H9 (cell line): ENCODE measurements around the gene CSTPP1. TPM values are rescaled to one million over a fixed set of nuclear protein-coding genes. Genes with fewer than 3 reads are reported as not detected.

Experiments
- DNase-seq: peaks from one replicate; pipeline ENCODE4 v3.0.0-alpha.2; 2017
- H2AFZ ChIP-seq: one replicate; pipeline ENCODE4 v1.6.1; 2013; ENCODE audit warnings: mild to moderate bottlenecking, low read length, control low read depth, moderate library complexity
- H2AK5ac ChIP-seq: 2 replicates; pipeline ENCODE4 v1.6.1; 2013; ENCODE audit warnings: low read length, control low read depth, mixed read lengths; ENCODE audit not compliant: insufficient read length
- H2BK120ac ChIP-seq: one replicate; pipeline ENCODE4 v1.6.1; 2013; ENCODE audit warnings: low read depth, mild to moderate bottlenecking, low read length, control low read depth, inconsistent platforms; ENCODE audit not compliant: poor library complexity, severe bottlenecking
- H2BK12ac ChIP-seq: 2 replicates; pipeline ENCODE4 v1.6.1; 2013; ENCODE audit warnings: low read length, control low read depth, mixed read lengths, low read depth; ENCODE audit not compliant: insufficient read length
- H2BK15ac ChIP-seq: 2 replicates; pipeline ENCODE4 v1.6.1; 2013; ENCODE audit warnings: low read depth, low read length, control low read depth
- H2BK20ac ChIP-seq: one replicate; pipeline ENCODE4 v1.6.1; 2013; ENCODE audit warnings: low read depth, mild to moderate bottlenecking, low read length, control low read depth, inconsistent platforms; ENCODE audit not compliant: poor library complexity, severe bottlenecking
- H2BK5ac ChIP-seq: 2 replicates; pipeline ENCODE4 v1.6.1; 2013; ENCODE audit warnings: low read length, control low read depth, mixed read lengths; ENCODE audit not compliant: insufficient read length
- H3K14ac ChIP-seq: 2 replicates; pipeline ENCODE4 v1.6.1; 2013; ENCODE audit warnings: low read length, control low read depth; ENCODE audit not compliant: insufficient read depth
- H3K18ac ChIP-seq: 2 replicates; pipeline ENCODE4 v1.6.1; 2013; ENCODE audit warnings: low read depth, mild to moderate bottlenecking, mixed read lengths, low read length, control low read depth; ENCODE audit not compliant: insufficient read length
- H3K23ac ChIP-seq: 2 replicates; pipeline ENCODE4 v1.6.1; 2013; ENCODE audit warnings: low read length, control low read depth, mixed read lengths, low read depth; ENCODE audit not compliant: insufficient read length
- H3K23me2 ChIP-seq: 2 replicates; pipeline ENCODE4 v1.6.1; 2013; ENCODE audit warnings: low read depth, mild to moderate bottlenecking, mixed read lengths, low read length, control low read depth; ENCODE audit not compliant: insufficient read length, poor library complexity, severe bottlenecking
- H3K27ac ChIP-seq: 2 replicates; pipeline ENCODE4 v1.5.1; 2013; ENCODE audit warnings: low read length, control low read depth, mixed read lengths, low read depth; ENCODE audit not compliant: insufficient read length
- H3K27me3 ChIP-seq: 2 replicates; pipeline ENCODE4 v1.6.1; 2013; ENCODE audit warnings: low read length, control low read depth, inconsistent platforms; ENCODE audit not compliant: insufficient read depth
- H3K4ac ChIP-seq: 2 replicates; pipeline ENCODE4 v1.6.1; 2013; ENCODE audit warnings: low read depth, mild to moderate bottlenecking, control low read depth, inconsistent platforms, low read length, moderate library complexity
- H3K4me1 ChIP-seq: 2 replicates; pipeline ENCODE4 v1.6.1; 2013; ENCODE audit warnings: low read length, control low read depth, inconsistent platforms; ENCODE audit not compliant: insufficient read depth
- H3K4me2 ChIP-seq: 2 replicates; pipeline ENCODE4 v1.6.1; 2013; ENCODE audit warnings: low read length, control low read depth, mixed read lengths; ENCODE audit not compliant: insufficient read length, insufficient read depth
- H3K56ac ChIP-seq: 2 replicates; pipeline ENCODE4 v1.6.1; 2013; ENCODE audit warnings: low read depth, mild to moderate bottlenecking, mixed read lengths, low read length, control low read depth; ENCODE audit not compliant: insufficient read length
- H3K79me1 ChIP-seq: 2 replicates; pipeline ENCODE4 v1.6.1; 2013; ENCODE audit warnings: low read depth, mild to moderate bottlenecking, moderate library complexity, low read length, control low read depth, inconsistent platforms; ENCODE audit not compliant: insufficient read depth, poor library complexity, severe bottlenecking
- H3K79me2 ChIP-seq: 2 replicates; pipeline ENCODE4 v1.6.1; 2013; ENCODE audit warnings: low read length, control low read depth, inconsistent platforms; ENCODE audit not compliant: insufficient read depth
- H3K9ac ChIP-seq: 2 replicates; pipeline ENCODE4 v1.6.1; 2013; ENCODE audit warnings: low read length, control low read depth, mixed read lengths; ENCODE audit not compliant: insufficient read length; ENCODE audit errors: extremely low read depth
- H3K9me3 ChIP-seq: one replicate; pipeline ENCODE4 v1.6.1; 2013; ENCODE audit warnings: low read depth, low read length, inconsistent platforms; ENCODE audit not compliant: control insufficient read depth
- H3T11ph ChIP-seq: one replicate; pipeline ENCODE4 v1.6.1; 2013; ENCODE audit warnings: mild to moderate bottlenecking, low read length, control low read depth, inconsistent platforms
- H4K20me1 ChIP-seq: one replicate; pipeline ENCODE4 v1.6.1; 2013; ENCODE audit not compliant: control insufficient read depth, insufficient read length, insufficient read depth
- H4K5ac ChIP-seq: 2 replicates; pipeline ENCODE4 v1.6.1; 2013; ENCODE audit warnings: low read depth, mild to moderate bottlenecking, mixed read lengths, low read length, control low read depth; ENCODE audit not compliant: insufficient read length
- H4K8ac ChIP-seq: replicated peaks from 2 replicates; pipeline ENCODE4 v1.6.1; 2013; ENCODE audit warnings: low read length, control low read depth, mixed read lengths, low read depth; ENCODE audit not compliant: insufficient read length
- H4K91ac ChIP-seq: 2 replicates; pipeline ENCODE4 v1.6.1; 2013; ENCODE audit warnings: low read depth, mild to moderate bottlenecking, moderate library complexity, mixed read lengths, low read length, control low read depth; ENCODE audit not compliant: insufficient read length
- H3K27ac Mint-ChIP-seq, 3 experiments: 2 replicates in 2 of 3; 3 replicates in 1 of 3; pipeline ENCODE4 v1.8.0; 2020 to 2021; ENCODE audit warnings: mixed read lengths in 3 of 3, mild to moderate bottlenecking in 1 of 3, moderate library complexity in 1 of 3
- H3K27me3 Mint-ChIP-seq: 2 replicates; pipeline ENCODE4 v1.8.0; 2021; ENCODE audit warnings: low read depth, mild to moderate bottlenecking, moderate library complexity, mixed read lengths
- H3K36me3 Mint-ChIP-seq, 3 experiments: 2 replicates in 2 of 3; 3 replicates in 1 of 3; pipeline ENCODE4 v1.8.0; 2020 to 2021; ENCODE audit warnings: low read depth in 3 of 3, mixed read lengths in 3 of 3; ENCODE audit not compliant: insufficient read depth in 1 of 3
- H3K4me1 Mint-ChIP-seq, 2 experiments: 2 replicates each; pipeline ENCODE4 v1.8.0; 2020; ENCODE audit warnings: mixed read lengths in 2 of 2
- H3K4me3 Mint-ChIP-seq, 2 experiments: 2 replicates in 1 of 2; 3 replicates in 1 of 2; pipeline ENCODE4 v1.8.0; 2020 to 2021; ENCODE audit warnings: mild to moderate bottlenecking in 2 of 2, mixed read lengths in 2 of 2, moderate library complexity in 1 of 2
- H3K9me3 Mint-ChIP-seq, 2 experiments: 2 replicates in 1 of 2; 3 replicates in 1 of 2; pipeline ENCODE4 v1.8.0; 2020; ENCODE audit warnings: mild to moderate bottlenecking in 2 of 2, mixed read lengths in 2 of 2, moderate library complexity in 1 of 2
- WGBS: extraction: QIAGEN DNeasy Blood & Tissue Kit; methylation state at CpG from one replicate; pipeline ENCODE4 v1.1.7; 2013; ENCODE audit warnings: missing lambda C conversion rate, low lambda C conversion rate, mixed read lengths; ENCODE audit not compliant: insufficient read length; ENCODE audit errors: extremely low coverage; 5-methylcytosine and 5-hydroxymethylcytosine counted together
- total RNA-seq: library from RNA; stranded (reverse); gene quantifications from 2 replicates; pipeline ENCODE4 v1.2.1, GENCODE V29; 2021
- TF ChIP-seq, protein P1 (sequence below): fragments of 200-600 bp; sonication (generic); conservative IDR thresholded peaks from 3 replicates; pipeline ENCODE4 v1.8.0; 2021; ENCODE audit warnings: antibody characterized with exemption, mild to moderate bottlenecking

Gene CSTPP1
- total RNA-seq, 1 experiment from 2014 or later = 21.2 TPM

DNA sequence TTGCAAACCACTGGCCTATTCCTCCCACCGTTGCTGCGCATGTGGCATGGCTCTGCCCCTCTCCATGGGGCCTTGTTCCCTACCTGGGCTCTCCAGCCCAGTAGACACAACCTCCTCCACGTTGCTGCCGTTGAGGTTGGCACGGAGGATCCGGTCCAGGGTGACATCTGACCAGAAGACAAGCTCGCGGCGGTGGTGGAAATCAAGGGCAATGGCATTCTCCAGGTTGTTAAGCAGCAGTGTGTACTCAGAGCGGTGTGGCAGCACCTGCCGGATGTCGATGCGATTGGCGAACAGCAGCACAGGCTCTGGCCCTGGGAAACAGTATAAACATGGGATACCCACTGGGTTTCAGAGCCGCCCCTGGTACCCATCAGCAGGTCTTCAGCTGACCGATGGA, 42.1 kb upstream of the CSTPP1 start:
- peaks cover 37 to 47% (median 46%) of the 10 kb centered on the region in 3 experiments; a peak in 6 of 7 replicates for H3K36me3 Mint-ChIP-seq

More for the DNA sequence above, 42.1 kb upstream of the CSTPP1 start:
- Histone ChIP-seq H3K18ac (no peak overlapping the region), H2AFZ (no peak overlapping the region), H2BK15ac (no peak overlapping the region), H3K14ac (no peak overlapping the region), H3K23ac (no peak overlapping the region), H3K56ac (no peak overlapping the region), H3K23me2 (no peaks in the 10 kb centered on the region), H3K27ac (no peak overlapping the region), H2AK5ac (no peak overlapping the region), H2BK12ac (no peak overlapping the region), H3K4ac (no peak overlapping the region), H4K5ac (no peak overlapping the region), H3K27me3 (no peaks in the 10 kb centered on the region), H3K79me2 (no peaks in the 10 kb centered on the region), H2BK20ac (no peak overlapping the region), H2BK5ac (no peak overlapping the region), H3K79me1 (no peaks in the 10 kb centered on the region), H2BK120ac (no peak overlapping the region), H3T11ph (no peak overlapping the region), H3K9me3 (no peaks in the 10 kb centered on the region), H3K4me1 (no peaks in the 10 kb centered on the region), H3K9ac (no peak overlapping the region), H4K20me1 (peaks cover 3% of the 10 kb centered on the region), H4K91ac (no peak overlapping the region), H3K4me2 (no peak overlapping the region), H4K8ac (no peak overlapping the region)
- TF ChIP-seq, protein P1, sequence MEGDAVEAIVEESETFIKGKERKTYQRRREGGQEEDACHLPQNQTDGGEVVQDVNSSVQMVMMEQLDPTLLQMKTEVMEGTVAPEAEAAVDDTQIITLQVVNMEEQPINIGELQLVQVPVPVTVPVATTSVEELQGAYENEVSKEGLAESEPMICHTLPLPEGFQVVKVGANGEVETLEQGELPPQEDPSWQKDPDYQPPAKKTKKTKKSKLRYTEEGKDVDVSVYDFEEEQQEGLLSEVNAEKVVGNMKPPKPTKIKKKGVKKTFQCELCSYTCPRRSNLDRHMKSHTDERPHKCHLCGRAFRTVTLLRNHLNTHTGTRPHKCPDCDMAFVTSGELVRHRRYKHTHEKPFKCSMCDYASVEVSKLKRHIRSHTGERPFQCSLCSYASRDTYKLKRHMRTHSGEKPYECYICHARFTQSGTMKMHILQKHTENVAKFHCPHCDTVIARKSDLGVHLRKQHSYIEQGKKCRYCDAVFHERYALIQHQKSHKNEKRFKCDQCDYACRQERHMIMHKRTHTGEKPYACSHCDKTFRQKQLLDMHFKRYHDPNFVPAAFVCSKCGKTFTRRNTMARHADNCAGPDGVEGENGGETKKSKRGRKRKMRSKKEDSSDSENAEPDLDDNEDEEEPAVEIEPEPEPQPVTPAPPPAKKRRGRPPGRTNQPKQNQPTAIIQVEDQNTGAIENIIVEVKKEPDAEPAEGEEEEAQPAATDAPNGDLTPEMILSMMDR = no peak
- H3K27me3 Mint-ChIP-seq = no peaks in the 10 kb centered on the region
- H3K4me3 Mint-ChIP-seq = no peak overlapping the region
- WGBS = no CpG with 5 or more reads among the region's 16 CpGs
- no peak for DNase-seq
- H3K4me1 Mint-ChIP-seq = peaks cover 0 to 12% of the 10 kb centered on the region in 2 experiments; a peak in 3 of 4 replicates
- H3K9me3 Mint-ChIP-seq = peaks cover 4 to 6% of the 10 kb centered on the region in 2 experiments; a peak in 3 of 5 replicates
- no peak overlapping the region for H3K27ac Mint-ChIP-seq
